Measurements from ENCODE around the gene MAN2B1. TPM values are rescaled to one million over a fixed set of nuclear protein-coding genes. Genes with fewer than 3 reads are reported as not detected.
"Not testable (repeated sequence)": the region's sequence is repeated elsewhere in the genome, so short reads cannot be mapped to it uniquely, and the experiment has no call there.

Gene MAN2B1
- total RNA-seq, 1 experiment from 2014 or later, result 38.7 TPM

DNA sequence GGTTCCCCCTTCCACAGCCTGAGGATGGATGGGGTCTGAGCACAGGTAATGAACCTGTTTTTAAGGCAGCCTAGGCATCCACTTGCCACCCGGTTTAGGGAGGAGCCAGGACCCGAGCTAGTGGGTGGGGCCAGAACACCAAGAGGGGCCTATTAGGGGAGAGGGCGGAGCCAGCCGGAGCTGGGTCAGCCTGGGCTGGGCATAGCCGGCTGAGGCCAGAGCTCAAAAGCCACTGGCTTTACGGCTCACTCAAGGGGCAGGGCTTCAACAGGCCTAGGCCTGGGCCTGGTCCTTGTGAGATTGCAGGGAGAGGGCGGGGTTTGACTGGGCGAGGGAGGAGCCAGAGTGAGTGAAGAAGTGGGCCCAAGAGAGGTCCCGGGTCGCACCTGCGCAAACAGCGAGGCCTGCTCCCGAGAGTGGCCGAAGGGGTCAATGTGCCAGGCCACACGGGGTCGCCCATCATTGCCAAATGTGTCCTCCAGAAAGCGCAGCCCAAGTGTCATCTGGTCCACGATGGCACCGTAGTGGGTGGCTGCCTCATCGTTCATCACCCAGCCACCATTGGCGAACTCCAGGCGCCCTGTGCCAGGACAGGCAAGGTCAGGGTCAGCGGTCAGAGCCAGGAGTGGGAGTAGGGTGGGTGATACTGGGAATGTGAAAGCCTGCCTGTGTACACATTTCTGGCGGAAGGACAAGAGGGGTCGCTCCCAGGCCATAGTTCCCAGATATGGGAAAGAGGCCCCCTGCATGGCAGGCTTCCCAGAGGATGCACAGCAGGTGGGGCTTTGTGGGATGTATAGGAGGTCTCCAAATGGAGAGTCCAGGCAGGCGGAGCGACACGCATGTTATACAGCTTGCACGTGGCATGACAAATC, 1.9 kb downstream of the MAN2B1 start:
- Histone ChIP-seq H3K27me3 (replicated peaks) (no peaks in the 10 kb centered on the region), H3K9me3 (replicated peaks) (no peaks in the 10 kb centered on the region), H3K27ac (no peak overlapping the region), H3K4me3 (no peak overlapping the region), H3K4me1 (replicated peaks) (peaks cover 20% of the 10 kb centered on the region), H3K36me3 (peaks cover 54% of the 10 kb centered on the region)
- no peak for DNase-seq (ENCODE audit: low read depth in 1 of 2, low spot score in 2 of 2)

DNA sequence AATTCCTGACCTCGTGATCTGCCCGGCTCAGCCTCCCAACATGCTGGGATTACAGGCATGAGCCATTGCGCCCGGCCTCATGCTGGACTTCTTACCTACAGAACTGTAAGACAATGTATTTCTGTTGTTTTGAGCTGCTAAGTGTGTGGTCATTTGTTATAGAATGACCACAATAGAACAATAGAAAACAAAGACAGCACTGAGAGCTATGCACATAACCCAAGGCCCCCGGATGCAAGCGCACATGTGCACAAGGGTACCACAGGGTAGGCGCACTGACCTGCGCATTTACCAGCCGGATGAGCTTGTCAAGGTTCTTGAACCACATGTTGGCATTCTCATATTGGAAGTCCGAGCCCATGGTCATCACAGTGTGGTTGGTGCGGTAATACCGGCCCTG, 5.6 kb downstream of the MAN2B1 start:
- no peak overlapping the region for H3K4me3 ChIP-seq
- no peaks in the 10 kb centered on the region for H3K9me3 ChIP-seq (replicated peaks)
- H3K27ac ChIP-seq, result no peak overlapping the region
- no peak for DNase-seq (ENCODE audit: low read depth in 1 of 2, low spot score in 2 of 2)
- peaks cover 63% of the 10 kb centered on the region for H3K36me3 ChIP-seq
- no peaks in the 10 kb centered on the region for H3K27me3 ChIP-seq (replicated peaks)
- H3K4me1 ChIP-seq (replicated peaks), result peaks cover 3% of the 10 kb centered on the region; the same call in 1 of the 2 replicates

DNA sequence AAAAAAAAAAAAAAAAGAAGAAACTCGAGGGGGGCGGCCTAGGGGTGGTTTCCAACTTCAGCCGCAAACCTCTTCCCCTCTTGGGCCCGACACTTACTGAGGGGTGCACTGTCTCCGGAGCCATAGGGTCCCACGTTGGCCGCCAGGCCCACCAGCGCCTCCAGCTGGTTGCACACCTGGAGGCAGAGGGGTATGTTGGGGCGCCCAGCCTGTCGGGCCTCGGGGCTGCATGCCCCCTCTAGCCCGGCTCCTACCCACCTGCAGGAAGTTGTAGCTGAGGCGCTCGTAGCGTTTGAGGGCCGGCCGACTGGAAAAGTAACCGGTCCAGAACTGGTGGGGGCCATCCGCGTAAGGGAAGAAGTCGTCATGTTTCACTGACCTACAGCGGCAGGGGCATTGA, 8.6 kb downstream of the MAN2B1 start:
- no peaks in the 10 kb centered on the region for H3K9me3 ChIP-seq (replicated peaks)
- no peak for DNase-seq (ENCODE audit: low read depth in 1 of 2, low spot score in 2 of 2)
- no peaks in the 10 kb centered on the region for H3K27me3 ChIP-seq (replicated peaks)
- no peak overlapping the region for H3K27ac ChIP-seq
- H3K4me3 ChIP-seq, result no peak overlapping the region
- peaks cover 48% of the 10 kb centered on the region for H3K36me3 ChIP-seq
- H3K4me1 ChIP-seq (replicated peaks), result no peaks in the 10 kb centered on the region

DNA sequence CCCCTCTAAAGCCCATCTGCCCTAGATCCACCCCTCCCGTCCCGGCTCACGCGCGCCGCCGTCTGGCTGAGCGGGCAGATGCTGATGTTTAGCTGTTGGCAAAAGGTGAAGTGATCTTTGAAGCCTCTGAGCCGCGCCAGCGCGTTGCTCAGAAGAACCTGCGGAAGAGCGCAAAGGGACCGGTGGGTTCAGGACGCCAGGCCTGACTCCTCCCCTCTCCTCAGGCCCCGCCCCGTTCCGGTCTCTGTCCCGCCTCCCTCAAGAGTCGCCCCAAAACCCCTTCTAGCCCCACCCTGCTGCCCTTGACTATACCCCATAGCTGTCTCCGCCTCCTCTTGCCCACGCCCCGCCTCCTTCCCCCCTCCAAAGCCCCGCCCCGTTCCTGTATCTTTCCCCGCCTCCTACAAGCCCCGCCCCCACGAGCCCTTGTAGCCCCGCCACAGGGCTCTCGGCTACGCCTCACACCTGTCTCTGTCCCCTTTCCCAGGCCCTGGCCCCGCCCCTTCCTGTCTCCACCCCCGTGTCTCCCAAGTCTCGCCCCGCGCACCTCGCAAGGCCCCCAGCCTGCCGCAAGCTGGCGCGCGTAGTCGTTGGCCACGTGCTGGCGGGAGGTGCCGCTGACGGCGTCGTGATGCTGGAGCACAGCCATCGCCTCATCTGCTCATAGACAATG, 9.5 kb downstream of the MAN2B1 start:
- no peaks in the 10 kb centered on the region for H3K27me3 ChIP-seq (replicated peaks)
- no peaks in the 10 kb centered on the region for H3K4me1 ChIP-seq (replicated peaks)
- peaks cover 45% of the 10 kb centered on the region for H3K36me3 ChIP-seq
- no peaks in the 10 kb centered on the region for H3K9me3 ChIP-seq (replicated peaks)
- no peak overlapping the region for H3K4me3 ChIP-seq
- no peak for DNase-seq (ENCODE audit: low read depth in 1 of 2, low spot score in 2 of 2)
- H3K27ac ChIP-seq, result no peak overlapping the region

DNA sequence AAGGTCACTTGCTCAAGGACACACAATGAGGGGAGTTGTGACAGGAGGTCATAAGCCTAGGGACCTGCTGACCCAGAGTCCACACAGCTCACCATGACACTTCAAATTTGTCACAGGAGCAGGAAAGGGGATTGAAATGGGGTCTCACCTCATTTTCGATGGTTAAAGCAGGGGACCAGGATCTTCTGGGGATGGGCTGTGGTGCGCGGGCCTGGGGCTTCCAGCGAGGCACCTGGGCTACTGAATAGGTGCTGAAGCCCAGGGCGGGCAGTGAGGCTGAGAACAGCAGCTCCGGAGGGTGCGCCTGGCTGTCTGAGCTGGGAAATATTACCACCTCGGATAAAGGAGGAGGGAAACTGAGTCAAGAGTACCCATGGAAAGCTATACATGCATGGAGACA, 11.0 kb downstream of the MAN2B1 start:
- Histone ChIP-seq H3K4me3 (no peak overlapping the region), H3K27ac (no peak overlapping the region), H3K27me3 (replicated peaks) (no peaks in the 10 kb centered on the region), H3K4me1 (replicated peaks) (no peaks in the 10 kb centered on the region), H3K9me3 (replicated peaks) (no peaks in the 10 kb centered on the region), H3K36me3 (peaks cover 35% of the 10 kb centered on the region)
- no peak for DNase-seq (ENCODE audit: low read depth in 1 of 2, low spot score in 2 of 2)

DNA sequence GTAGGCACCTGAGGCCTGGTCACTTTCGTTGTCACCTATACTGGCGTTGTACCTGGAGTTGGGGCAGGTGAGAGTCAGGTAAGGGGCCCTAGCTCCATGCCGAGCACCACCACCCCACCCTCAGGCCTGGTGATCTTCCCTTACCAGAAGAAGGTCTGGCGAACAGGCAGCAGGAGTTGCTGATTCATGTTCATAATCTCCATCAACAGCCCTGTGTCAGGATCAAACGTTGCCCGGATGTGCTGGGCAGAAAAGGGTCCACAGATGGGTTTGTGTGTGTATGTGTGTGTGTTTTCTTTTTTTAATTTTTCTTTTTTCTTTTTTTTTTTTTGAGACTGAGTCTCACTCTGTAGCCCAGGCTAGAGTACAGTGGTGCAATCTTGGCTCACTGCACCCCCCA, 14.3 kb downstream of the MAN2B1 start:
- Histone ChIP-seq H3K27me3 (replicated peaks) (no peaks in the 10 kb centered on the region), H3K36me3 (peaks cover 19% of the 10 kb centered on the region), H3K27ac (no peak overlapping the region), H3K4me1 (replicated peaks) (no peaks in the 10 kb centered on the region), H3K9me3 (replicated peaks) (peaks cover 4% of the 10 kb centered on the region), H3K4me3 (no peak overlapping the region)
- no peak for DNase-seq (ENCODE audit: low read depth in 1 of 2, low spot score in 2 of 2)

DNA sequence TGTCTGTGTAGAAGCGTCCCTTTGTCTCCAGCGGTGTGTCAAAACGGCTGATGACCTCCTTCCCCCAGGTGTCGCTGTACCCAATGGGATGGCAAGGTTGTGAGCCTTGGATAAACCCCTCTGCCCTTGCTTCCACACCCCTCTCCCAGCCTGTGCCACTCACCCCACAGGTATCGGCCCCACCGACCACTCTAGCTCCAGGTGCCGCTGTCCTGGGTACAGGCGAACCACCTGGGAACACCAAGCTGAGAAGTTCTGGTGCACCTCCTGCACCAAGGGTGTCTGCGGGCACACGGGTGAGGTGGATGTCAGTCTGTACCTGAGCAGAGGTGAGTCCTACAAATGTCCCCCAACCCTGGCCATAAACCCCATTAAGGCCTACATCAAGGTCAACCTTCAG, 16.6 kb downstream of the MAN2B1 start:
- Histone ChIP-seq H3K4me3 (no peak overlapping the region), H3K36me3 (peaks cover 2% of the 10 kb centered on the region; the same call in 1 of the 2 replicates), H3K27me3 (replicated peaks) (no peaks in the 10 kb centered on the region), H3K9me3 (replicated peaks) (peaks cover 4% of the 10 kb centered on the region), H3K27ac (no peak overlapping the region), H3K4me1 (replicated peaks) (no peaks in the 10 kb centered on the region)
- no peak for DNase-seq (ENCODE audit: low read depth in 1 of 2, low spot score in 2 of 2)

DNA sequence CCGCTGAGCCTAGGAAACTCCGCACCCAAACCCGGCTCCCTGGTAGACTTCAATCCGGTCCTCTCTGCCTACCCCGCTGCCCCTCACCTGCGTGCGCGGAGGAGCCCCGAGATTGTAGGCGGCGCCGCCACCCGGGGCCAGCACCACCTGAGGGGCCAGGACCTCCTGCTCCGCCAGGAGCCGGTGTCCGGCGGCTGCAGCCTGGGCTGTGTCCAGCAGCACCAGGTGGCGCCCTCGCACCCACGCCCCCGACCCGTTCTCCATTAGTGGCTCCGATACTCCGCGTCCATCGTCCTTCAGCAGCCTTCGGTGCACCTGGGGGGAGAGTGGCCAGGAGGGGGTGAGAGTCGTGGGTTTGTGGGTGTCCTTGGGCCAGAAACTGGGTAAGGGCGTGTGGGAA, 18.5 kb downstream of the MAN2B1 start:
- H3K36me3 ChIP-seq, result 0 out of 2 replicates have a peak, but pooled peaks cover 2% of the 10 kb centered on the region
- H3K27me3 ChIP-seq (replicated peaks), result no peaks in the 10 kb centered on the region
- peaks cover 4% of the 10 kb centered on the region for H3K9me3 ChIP-seq (replicated peaks)
- no peak overlapping the region for H3K4me3 ChIP-seq
- no peak overlapping the region for H3K27ac ChIP-seq
- DNase-seq (ENCODE audit: low read depth in 1 of 2, low spot score in 2 of 2), result no peak
- no peaks in the 10 kb centered on the region for H3K4me1 ChIP-seq (replicated peaks)

DNA sequence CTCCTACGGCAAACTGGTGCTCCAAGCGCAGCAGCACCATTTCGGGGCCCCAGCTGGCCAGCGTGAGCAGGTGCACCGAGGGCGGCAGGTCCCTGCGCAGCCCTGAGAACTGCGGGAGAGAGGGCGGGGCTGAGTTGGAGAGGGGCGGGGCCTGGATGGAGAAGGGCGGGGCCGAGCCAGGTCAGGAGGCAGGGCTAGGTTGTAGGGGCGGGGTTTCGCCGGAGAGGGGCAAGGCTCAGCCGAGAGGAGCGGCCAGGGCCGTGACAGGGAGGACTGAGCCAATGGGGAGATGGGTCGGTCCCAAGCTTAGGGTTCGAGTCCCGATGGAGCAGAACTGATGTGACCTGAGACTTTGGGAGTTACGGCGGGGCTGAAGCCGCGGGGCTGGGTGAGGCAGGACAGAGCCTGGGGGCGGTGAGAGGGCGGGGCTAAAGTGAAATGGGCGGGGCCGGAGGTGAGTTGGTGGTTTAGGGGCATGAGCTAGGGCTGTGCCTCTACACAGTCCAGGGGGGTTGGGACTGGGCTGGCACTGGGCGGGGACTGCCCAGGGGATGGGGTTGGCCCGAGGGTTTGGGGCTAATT, 19.0 kb downstream of the MAN2B1 start:
- H3K4me1 ChIP-seq (replicated peaks), result no peaks in the 10 kb centered on the region
- H3K27me3 ChIP-seq (replicated peaks), result no peaks in the 10 kb centered on the region
- peaks cover 4% of the 10 kb centered on the region for H3K9me3 ChIP-seq (replicated peaks)
- 0 out of 2 replicates have a peak, but pooled peaks cover 2% of the 10 kb centered on the region for H3K36me3 ChIP-seq
- H3K4me3 ChIP-seq, result no peak overlapping the region
- no peak overlapping the region for H3K27ac ChIP-seq
- DNase-seq (ENCODE audit: low read depth in 1 of 2, low spot score in 2 of 2), result no peak

DNA sequence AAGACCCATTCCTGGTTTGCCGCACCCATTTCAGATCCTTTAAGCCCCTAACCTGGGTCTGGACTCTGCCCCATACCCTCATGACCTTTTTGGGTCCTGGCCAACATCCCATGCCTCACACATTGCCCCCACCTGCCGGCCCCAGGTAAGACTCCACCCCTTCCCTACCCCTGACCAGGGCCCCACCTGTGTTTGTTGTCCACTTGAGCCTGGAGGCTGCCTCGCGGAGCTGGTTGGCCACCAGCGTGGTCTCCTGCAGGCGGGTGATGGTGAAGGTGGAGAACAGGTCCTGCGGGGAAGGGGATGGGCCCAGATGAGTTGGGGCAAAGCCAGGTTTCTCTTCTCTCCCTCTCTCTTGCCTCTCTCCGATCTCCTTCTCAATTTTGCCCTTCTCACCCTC, 19.5 kb downstream of the MAN2B1 start:
- 0 out of 2 replicates have a peak, but pooled peaks cover under 1% of the 10 kb centered on the region for H3K36me3 ChIP-seq
- no peak for DNase-seq (ENCODE audit: low read depth in 1 of 2, low spot score in 2 of 2)
- H3K4me3 ChIP-seq, result no peak overlapping the region
- H3K27me3 ChIP-seq (replicated peaks), result no peaks in the 10 kb centered on the region
- no peak overlapping the region for H3K27ac ChIP-seq
- peaks cover 4% of the 10 kb centered on the region for H3K9me3 ChIP-seq (replicated peaks)
- H3K4me1 ChIP-seq (replicated peaks), result no peaks in the 10 kb centered on the region

DNA sequence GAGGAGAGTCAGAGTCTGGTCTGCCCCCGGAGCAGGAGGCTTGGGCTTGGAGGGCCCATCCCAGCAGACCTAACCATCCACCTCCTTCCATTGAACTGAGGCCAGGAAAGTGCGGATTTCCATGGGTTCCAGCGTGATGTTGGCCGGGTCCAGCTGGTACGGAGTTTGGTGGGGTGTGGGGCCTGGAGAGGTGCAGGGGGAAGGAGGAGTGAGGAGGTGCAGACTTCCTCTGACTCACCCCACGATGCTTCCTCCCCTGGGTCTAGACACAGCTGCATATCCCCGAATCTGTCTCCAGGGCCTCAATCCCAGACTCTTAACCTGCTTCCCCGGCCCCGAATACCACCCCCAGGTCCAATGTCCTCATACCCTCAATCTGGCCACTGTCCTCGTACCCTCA, 20.0 kb downstream of the MAN2B1 start:
- no peaks in the 10 kb centered on the region for H3K4me1 ChIP-seq (replicated peaks)
- no peaks in the 10 kb centered on the region for H3K27me3 ChIP-seq (replicated peaks)
- no peak for DNase-seq (ENCODE audit: low read depth in 1 of 2, low spot score in 2 of 2)
- H3K27ac ChIP-seq, result no peak overlapping the region
- H3K36me3 ChIP-seq, result no peaks in the 10 kb centered on the region
- peaks cover 4% of the 10 kb centered on the region for H3K9me3 ChIP-seq (replicated peaks)
- H3K4me3 ChIP-seq, result no peak overlapping the region

DNA sequence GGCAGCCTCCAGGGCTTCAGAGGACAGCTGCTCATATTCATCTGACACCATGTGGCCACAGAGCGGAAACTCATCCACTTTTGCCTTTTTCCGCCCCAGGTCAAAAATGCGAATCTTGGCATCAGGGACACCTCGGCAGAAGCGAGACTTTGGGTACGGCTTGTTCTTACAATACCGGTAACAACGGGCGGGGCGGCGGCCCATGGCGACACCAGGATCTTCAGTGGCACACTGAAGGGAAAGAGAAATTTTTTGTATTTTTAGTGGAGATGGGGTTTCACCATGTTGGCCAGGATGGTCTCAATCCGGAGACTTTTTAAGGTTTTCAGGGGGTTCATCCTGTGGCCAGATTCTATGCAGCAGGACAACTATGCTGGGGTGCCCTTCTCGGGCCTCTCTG, 22.8 kb downstream of the MAN2B1 start:
- not testable (repeated sequence) for H3K9me3 ChIP-seq (replicated peaks); H3K4me1 ChIP-seq (replicated peaks); DNase-seq (ENCODE audit: low read depth in 1 of 2, low spot score in 2 of 2); H3K4me3 ChIP-seq; H3K36me3 ChIP-seq; H3K27me3 ChIP-seq (replicated peaks); H3K27ac ChIP-seq

DNA sequence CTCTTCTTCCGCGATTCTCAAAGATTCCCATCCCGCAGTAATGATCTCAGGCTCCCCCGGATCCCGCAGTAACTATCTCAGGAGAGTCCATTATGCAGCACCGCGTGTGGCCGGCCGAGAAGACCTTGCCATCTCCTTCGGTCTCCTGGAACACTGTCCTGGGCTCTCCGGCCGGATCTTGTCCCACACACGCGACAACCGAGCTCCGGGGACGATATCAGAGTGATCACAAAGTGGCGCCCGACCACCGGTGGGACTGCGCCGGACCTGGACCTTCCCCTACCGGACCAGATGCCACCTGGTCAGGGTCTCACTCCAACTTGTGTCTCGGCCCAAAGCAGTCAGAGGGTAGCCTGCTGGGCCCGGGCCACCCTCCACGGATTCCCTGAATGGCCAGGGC, 24.0 kb downstream of the MAN2B1 start:
- Histone ChIP-seq H3K27me3 (replicated peaks) (no peaks in the 10 kb centered on the region), H3K27ac (no peak overlapping the region), H3K9me3 (replicated peaks) (peaks cover 3% of the 10 kb centered on the region), H3K4me1 (replicated peaks) (peaks cover 7% of the 10 kb centered on the region; the same call in 1 of the 2 replicates), H3K36me3 (no peaks in the 10 kb centered on the region), H3K4me3 (no peak overlapping the region)
- DNase-seq (ENCODE audit: low read depth in 1 of 2, low spot score in 2 of 2), result no peak

DNA sequence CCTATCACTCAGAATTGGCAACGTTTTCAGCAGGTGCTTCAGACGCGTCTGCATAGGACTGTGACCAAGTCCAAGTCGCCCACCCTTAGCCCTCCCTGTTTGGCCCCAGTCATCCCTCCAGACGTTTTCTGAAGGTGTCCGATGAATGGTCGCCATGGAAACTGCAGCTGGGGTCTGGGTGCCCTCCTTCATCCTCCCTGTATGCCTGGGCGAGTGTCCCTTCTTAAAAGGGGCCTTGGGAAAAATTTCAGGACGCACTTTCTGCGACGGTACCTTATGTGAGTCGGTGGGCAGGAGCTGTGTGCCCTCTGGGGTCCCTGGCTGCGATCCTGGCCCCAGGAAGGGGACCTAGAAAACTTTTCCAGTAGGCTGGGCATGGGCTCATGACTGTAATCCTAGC, 25.1 kb downstream of the MAN2B1 start:
- no peaks in the 10 kb centered on the region for H3K36me3 ChIP-seq
- H3K9me3 ChIP-seq (replicated peaks), result peaks cover 3% of the 10 kb centered on the region
- H3K27ac ChIP-seq, result no peak overlapping the region
- H3K27me3 ChIP-seq (replicated peaks), result no peaks in the 10 kb centered on the region
- H3K4me1 ChIP-seq (replicated peaks), result peaks cover 7% of the 10 kb centered on the region; the same call in 1 of the 2 replicates
- no peak for DNase-seq (ENCODE audit: low read depth in 1 of 2, low spot score in 2 of 2)
- H3K4me3 ChIP-seq, result no peak overlapping the region

Data from SJSA1 (cell line).